Measurements from ENCODE around the gene DTNB. TPM values are rescaled to one million over a fixed set of nuclear protein-coding genes. Genes with fewer than 3 reads are reported as not detected.
"Not testable (repeated sequence)": the region's sequence is repeated elsewhere in the genome, so short reads cannot be mapped to it uniquely, and the experiment has no call there.

DTNB gene
- total RNA-seq, 1 experiment from 2014 or later = 4.8 TPM

GRCh38 chr2:25684577-25685473, 11.4 kb upstream of the DTNB start:
- DNase-seq (ENCODE audit: low spot score) = no peak

- no peak for DNase-seq (ENCODE audit: low spot score)
Observed at GRCh38 chr2:25682082-25682481, 8.7 kb upstream of the DTNB start.

GRCh38 chr2:25677877-25678276, 4.5 kb upstream of the DTNB start:
- DNase-seq (ENCODE audit: low spot score) = no peak

GRCh38 chr2:25674077-25674362, 643 bp upstream of the DTNB start:
- DNase-seq (ENCODE audit: low spot score) = no peak

DNA sequence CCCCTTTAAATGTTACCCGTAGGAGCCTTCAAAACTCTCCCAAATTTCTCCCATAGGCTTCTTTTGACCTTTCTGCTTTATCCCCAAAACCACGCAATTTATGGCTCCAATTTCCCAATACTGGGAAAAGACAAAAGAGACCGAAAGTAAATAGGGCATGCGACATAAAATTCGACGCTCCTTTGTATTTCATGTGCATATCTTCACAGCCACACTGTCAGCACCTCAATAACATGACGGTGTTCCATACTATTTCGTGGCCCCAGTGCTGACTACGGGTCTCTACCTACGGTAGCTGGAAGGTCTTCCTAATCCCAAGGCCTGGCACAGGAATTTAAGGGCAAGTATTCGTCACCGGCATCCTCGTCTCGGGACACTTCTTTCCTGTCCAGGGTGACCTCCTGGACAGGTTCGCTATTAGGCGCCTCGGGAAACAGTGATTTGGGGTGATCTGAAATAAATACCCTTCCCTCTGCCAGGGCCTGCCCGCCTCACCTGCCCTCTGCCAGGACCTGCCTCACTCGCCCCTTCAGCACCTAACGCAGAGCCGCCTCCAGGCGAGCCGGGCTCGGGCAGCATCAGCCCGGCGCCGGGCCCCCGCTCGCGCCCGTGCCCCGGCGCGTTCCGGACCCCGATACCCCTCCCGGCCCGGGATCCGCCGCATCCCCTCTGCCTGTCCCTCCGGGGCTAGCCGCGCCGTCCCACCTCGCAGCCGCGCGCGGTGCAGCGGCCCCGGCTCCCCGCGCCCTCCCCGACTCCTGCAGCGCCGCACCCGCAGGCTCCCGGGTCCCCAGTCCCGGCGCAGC, 680 bp downstream of the DTNB start:
- DNase-seq (ENCODE audit: low spot score) = no peak

DNA sequence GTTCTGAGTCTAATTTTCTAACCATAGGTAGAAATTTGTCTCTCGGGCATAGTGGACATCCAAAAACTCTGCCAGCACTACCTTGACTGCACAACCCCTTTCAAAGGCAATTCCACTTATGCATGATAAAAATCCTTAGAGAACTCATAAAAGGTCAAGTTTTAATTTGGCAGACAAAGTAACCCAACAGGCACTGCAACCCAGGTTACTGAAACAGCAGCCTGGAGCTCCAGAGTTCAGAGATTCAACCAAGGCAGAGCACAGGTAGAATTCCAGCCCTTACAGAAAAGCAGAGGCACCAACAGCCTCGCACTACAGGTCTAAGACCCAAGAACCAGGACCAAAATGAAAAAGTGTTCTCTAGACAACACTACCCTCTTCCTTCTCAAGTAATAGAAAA, 1.8 kb downstream of the DTNB start:
- DNase-seq (ENCODE audit: low spot score) = no peak

DNA sequence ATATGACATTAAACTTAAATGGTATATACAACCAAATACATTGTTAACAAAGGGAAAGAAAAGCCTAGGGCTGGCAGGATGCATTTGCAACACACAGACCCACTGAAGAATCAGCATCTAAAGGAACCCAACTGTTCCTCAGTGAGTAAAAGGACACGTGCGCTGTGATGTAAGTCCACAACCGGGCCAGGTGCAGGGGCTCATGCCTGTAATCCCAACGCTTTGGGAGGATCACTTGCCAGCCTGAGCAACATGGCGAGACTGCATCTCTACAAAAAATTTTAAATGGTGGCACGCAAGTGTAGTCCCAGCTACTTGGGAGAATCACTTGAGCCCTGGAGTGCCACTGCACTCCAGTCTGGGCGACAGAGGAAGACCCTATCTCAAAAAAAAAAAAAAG, 3.9 kb downstream of the DTNB start:
- DNase-seq (ENCODE audit: low spot score) = no peak

DNA sequence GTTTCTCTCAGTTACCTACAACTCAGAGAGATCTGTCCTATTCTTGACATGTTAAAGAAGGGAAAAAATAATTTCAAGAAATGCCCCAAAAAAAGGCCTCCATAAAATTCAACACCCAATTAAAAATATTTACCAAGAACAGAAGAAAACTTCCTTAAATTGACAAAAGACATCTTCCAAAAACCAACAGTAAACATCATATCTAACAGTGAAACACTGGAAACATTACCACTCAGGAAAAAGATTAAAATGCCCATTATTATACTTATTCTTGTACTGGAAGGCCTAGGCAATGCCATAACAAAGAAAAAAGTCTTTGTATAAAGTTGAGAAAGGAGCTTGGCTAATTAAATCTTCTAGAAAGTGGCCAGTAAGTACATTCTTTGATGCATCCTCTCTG, 7.2 kb downstream of the DTNB start:
- DNase-seq (ENCODE audit: low spot score) = no peak

DNA sequence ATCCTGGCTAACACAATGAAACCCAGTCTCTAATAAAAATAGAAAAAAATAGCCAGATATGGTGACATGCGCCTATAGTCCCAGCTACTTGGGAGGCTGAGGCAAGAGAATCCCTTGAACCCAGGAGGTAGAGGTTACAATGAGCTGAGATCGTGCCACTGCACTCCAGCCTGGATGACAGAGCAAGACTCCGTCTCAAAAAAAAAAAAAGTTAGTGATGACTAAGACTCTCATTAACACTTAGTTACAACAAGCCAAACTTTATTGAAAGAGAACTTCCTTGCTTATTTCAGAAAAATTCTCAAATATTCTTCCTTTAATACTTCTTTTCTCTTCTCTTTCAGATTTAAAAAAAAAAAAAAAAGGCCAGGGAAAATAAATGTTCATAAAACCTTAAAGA, 7.9 kb downstream of the DTNB start:
- DNase-seq (ENCODE audit: low spot score) = not testable (repeated sequence)

DNA sequence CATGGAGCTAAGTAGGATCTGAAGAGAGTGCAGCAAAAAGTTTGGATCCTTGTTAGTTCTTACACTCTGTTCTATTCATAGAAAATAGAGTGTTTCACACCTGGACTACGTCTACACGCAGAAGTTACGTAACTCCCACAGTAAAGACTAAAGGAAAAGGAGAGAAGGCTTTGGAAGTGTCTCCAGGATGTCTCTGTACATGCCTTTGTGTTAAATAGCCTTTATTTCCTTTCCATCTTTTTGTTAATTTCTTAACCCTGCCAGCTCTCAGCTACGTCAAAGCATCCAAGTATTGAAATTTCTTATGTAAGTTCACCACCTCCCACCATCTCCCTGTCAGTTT, 8.4 kb downstream of the DTNB start:
- DNase-seq (ENCODE audit: low spot score) = no peak

GRCh38 chr2:25664183-25664964, 9.0 kb downstream of the DTNB start:
- no peak for DNase-seq (ENCODE audit: low spot score)

DNA sequence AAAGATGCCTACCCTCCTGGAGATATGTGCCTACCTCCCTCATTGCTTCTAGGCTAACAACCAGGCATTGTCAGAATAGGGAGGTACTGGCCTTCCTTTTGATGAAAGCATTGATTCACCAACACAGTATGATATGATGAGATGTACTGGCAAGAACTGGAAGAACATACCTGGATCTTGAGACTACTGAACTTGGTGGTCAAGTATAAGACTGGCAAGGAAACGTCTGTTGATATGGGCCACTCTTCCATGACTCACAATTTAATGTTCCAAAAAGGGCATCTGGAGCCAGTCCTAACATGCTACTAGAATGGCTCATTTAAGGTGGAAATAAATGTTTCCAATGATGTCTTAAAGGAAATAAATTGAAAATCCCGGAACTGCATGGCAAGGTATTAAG, 18.1 kb downstream of the DTNB start:
- no peak for DNase-seq (ENCODE audit: low spot score)

DNA sequence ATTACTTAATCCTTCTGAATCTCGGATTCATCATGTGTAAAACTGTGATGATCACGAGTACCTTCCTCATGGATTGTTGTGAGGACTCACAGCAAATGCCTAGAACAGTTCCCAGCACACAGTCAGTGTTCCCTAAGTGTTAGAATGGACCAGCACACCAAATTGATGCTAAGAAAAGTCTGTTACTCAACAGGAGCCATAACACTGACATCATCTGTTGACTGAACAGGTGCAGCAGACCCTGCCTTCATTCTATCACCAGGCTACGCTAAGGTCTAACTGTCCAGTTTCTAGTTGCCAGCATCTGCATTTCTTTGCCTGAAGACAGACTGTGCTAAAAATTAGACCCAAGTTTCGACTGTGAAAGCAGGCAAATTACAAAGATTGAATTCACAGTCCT, 18.6 kb downstream of the DTNB start:
- DNase-seq (ENCODE audit: low spot score) = no peak

DNA sequence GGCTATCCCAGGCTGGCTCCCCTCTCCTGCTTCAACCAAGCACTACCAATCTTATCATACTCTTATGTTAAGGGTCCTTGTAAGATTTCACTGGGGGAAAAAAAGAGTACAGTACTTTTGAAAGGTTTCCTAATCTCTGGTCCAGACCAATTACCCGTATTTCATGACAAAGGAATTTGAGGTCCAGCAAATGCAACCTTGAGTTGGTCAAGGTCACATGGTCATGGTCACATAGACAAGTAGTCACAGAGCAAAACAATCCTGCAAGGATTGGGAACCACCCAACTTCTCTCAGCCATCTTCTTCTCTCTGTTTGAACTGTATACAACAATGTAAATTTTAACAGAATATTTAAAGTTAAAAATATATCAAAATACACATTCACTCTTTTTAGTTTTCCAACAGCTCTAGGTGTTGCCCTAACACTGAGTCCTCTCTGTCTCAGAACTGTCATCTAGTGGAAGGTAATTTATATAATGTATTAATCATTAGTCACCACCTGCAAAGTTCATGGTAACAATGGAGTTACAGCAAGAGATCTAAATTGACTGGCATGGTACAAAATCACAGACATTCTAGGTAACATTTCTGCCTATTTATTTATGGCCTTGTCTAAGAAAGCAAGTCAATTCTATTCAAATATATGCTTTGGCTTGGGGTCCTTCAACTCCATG, 21.5 kb downstream of the DTNB start:
- DNase-seq (ENCODE audit: low spot score) = no peak

GRCh38 chr2:25651066-25651465, 22.3 kb downstream of the DTNB start:
- DNase-seq (ENCODE audit: low spot score) = no peak

DNA sequence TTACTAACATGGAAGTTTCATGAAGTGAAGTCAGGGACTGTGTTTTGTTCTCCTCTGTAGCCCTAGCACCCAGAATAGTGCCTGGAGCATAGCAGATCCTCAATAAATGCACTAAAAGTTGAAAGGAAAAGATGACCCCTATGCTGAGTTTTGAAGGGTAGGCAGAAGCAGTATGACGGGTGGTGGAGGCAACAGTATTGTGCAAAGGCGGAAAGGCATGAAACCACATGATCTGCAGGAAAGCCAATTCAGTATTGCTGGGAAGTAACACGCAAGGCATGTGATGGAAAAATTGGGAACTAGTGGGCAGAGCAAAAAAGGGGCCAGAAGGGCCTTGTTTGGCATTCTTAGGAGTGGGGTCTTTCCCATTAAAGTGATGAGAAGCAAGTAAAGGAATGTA, 23.1 kb downstream of the DTNB start:
- no peak for DNase-seq (ENCODE audit: low spot score)

- no peak for DNase-seq (ENCODE audit: low spot score)
Observed at GRCh38 chr2:25649786-25650185, 23.6 kb downstream of the DTNB start.

DNA sequence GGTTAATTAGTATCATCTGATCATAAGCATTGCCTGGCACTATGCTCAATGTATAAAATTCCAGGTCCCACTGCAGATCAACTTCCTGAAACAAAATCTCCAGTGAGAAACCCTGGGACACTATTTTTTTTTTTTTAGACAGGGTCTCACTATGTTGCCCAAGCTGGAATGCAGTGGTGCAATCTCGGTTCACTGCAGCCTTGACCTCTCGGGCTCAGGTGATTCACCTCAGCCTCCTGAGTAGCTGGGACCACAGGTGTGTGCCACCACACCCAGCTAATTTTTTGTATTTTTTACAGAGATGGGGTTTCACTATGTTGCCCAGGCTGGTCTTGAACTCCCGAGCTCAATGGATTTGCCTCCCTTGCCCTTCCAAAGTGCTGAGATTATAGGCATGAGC, 31.1 kb downstream of the DTNB start:
- no peak for DNase-seq (ENCODE audit: low spot score)

GRCh38 chr2:25639696-25640095, 33.7 kb downstream of the DTNB start:
- DNase-seq (ENCODE audit: low spot score) = no peak

GRCh38 chr2:25639131-25639530, 34.2 kb downstream of the DTNB start:
- DNase-seq (ENCODE audit: low spot score) = no peak

GRCh38 chr2:25635797-25636196, 37.6 kb downstream of the DTNB start:
- no peak for DNase-seq (ENCODE audit: low spot score)

DNA sequence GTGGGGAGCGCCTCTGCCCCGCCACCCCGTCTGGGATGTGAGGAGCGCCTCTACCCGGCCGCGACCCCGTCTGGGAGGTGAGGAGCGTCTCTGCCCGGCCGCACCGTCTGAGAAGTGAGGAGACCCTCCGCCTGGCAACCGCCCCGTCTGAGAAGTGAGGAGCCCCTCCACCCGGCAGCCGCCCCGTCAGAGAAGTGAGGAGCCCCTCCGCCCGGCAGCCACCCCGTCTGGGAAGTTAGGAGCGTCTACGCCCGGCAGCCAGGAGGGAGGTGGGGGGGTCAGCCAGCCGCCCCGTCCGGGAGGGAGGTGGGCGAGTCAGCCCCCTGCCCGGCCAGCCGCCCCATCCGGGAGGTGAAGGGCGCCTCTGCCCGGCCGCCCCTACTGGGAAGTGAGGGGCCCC, 39.6 kb downstream of the DTNB start:
- not testable (repeated sequence) for DNase-seq (ENCODE audit: low spot score)

All from H4 (cell line).